ENCODE measurements around the gene NDUFV2.

GRCh38 chr18:9096007-9096371 lies 6.5 kb upstream of the NDUFV2 start:
- no peak for TF ChIP-seq CTCF (IDR thresholded peaks at IDR 0.05)
- no peak for TF ChIP-seq POLR2AphosphoS5 (IDR thresholded peaks at IDR 0.05)
